Measurements from ENCODE around the gene MED22.

DNA sequence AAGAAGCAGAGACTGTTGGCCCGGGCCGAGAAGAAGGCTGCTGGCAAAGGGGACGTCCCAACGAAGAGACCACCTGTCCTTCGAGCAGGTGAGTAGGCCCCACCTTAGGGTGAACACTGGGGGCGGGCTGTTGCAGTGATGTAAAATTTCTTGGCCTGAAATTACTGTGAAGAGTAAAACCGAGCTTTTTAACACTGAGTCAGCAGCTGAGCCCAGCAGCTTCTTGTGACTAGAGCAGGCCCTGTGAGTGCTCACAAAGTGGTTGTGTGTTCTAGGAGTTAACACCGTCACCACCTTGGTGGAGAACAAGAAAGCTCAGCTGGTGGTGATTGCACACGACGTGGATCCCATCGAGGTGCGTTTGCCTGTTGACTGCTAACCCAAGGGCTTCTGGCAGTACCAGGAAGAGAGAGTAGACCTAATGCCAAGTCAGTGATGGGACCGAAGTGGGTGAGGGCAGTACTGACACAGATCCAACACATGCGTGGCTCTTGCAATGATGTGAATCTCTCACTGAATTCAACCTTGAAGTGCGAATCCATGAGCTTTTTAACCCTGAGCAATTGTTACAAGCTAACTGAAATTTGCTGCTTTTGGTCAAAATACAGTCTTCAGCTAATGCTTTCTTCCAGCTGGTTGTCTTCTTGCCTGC lies 2.2 kb upstream of the MED22 start:
- peak; percentile 39; the same call in 1 of the 2 replicates for TF ChIP-seq POLR2A (IDR thresholded peaks at IDR 0.05; ENCODE audit: low read depth, low read length)
- peak; percentile 48; the same call in 1 of the 2 replicates for TF ChIP-seq POLR2AphosphoS5 (IDR thresholded peaks at IDR 0.05; ENCODE audit: low read depth, low read length)
- TF ChIP-seq SPI1 (IDR thresholded peaks at IDR 0.05; ENCODE audit: low read depth, low read length), result no peak

All from GM12891 (cell line).